Panc1 (cell line): ENCODE results near the gene CNIH2.
"Not testable (repeated sequence)": the region's sequence is repeated elsewhere in the genome, so short reads cannot be mapped to it uniquely, and the experiment has no call there.

Source experiments
- POLR2AphosphoS5 ChIP-seq: IDR thresholded peaks from 2 replicates; pipeline ENCODE4 v1.6.1; 2012; ENCODE audit warnings: mild to moderate bottlenecking, low read depth, low read length, moderate library complexity
- SIN3A ChIP-seq: IDR thresholded peaks from 2 replicates; pipeline ENCODE4 v1.6.1; 2012; ENCODE audit warnings: low read depth, mild to moderate bottlenecking, low read length, moderate library complexity, borderline replicate concordance; ENCODE audit not compliant: insufficient read depth
- TF ChIP-seq, protein P1 (sequence below): fragments of 450-650 bp; IDR thresholded peaks from 2 replicates; pipeline ENCODE4 v1.5.1; 2017; ENCODE audit warnings: mild to moderate bottlenecking
- TF ChIP-seq, protein P2 (sequence below), 2 experiments: IDR thresholded peaks; 2 replicates each; pipeline ENCODE4 v1.6.1; 2011 to 2012; ENCODE audit warnings: low read depth in 2 of 2, control low read depth in 1 of 2, low read length in 1 of 2, mild to moderate bottlenecking in 1 of 2, moderate library complexity in 1 of 2; ENCODE audit not compliant: insufficient read depth in 1 of 2

DNA sequence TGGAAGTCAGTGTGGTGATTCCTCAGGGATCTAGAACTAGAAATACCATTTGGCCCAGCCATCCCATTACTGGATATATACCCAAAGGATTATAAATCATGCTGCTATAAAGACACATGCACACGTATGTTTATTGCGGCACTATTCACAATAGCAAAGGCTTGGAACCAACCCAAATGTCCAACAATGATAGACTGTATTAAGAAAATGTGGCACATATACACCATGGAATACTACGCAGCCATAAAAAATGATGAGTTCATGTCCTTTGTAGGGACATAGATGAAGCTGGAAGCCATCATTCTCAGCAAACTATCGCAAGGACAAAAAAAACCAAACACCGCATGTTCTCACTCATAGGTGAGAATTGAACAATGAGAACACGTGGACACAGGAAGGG is 42.8 kb downstream of the CNIH2 start:
- TF ChIP-seq, protein P1, sequence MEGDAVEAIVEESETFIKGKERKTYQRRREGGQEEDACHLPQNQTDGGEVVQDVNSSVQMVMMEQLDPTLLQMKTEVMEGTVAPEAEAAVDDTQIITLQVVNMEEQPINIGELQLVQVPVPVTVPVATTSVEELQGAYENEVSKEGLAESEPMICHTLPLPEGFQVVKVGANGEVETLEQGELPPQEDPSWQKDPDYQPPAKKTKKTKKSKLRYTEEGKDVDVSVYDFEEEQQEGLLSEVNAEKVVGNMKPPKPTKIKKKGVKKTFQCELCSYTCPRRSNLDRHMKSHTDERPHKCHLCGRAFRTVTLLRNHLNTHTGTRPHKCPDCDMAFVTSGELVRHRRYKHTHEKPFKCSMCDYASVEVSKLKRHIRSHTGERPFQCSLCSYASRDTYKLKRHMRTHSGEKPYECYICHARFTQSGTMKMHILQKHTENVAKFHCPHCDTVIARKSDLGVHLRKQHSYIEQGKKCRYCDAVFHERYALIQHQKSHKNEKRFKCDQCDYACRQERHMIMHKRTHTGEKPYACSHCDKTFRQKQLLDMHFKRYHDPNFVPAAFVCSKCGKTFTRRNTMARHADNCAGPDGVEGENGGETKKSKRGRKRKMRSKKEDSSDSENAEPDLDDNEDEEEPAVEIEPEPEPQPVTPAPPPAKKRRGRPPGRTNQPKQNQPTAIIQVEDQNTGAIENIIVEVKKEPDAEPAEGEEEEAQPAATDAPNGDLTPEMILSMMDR, result not testable (repeated sequence)
- TF ChIP-seq POLR2AphosphoS5, SIN3A: not testable (repeated sequence)
- TF ChIP-seq, protein P2, sequence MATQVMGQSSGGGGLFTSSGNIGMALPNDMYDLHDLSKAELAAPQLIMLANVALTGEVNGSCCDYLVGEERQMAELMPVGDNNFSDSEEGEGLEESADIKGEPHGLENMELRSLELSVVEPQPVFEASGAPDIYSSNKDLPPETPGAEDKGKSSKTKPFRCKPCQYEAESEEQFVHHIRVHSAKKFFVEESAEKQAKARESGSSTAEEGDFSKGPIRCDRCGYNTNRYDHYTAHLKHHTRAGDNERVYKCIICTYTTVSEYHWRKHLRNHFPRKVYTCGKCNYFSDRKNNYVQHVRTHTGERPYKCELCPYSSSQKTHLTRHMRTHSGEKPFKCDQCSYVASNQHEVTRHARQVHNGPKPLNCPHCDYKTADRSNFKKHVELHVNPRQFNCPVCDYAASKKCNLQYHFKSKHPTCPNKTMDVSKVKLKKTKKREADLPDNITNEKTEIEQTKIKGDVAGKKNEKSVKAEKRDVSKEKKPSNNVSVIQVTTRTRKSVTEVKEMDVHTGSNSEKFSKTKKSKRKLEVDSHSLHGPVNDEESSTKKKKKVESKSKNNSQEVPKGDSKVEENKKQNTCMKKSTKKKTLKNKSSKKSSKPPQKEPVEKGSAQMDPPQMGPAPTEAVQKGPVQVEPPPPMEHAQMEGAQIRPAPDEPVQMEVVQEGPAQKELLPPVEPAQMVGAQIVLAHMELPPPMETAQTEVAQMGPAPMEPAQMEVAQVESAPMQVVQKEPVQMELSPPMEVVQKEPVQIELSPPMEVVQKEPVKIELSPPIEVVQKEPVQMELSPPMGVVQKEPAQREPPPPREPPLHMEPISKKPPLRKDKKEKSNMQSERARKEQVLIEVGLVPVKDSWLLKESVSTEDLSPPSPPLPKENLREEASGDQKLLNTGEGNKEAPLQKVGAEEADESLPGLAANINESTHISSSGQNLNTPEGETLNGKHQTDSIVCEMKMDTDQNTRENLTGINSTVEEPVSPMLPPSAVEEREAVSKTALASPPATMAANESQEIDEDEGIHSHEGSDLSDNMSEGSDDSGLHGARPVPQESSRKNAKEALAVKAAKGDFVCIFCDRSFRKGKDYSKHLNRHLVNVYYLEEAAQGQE (IDR thresholded peaks at IDR 0.05; ENCODE audit: insufficient read depth in 1 of 2, low read depth in 2 of 2, low read length in 1 of 2), result not testable (repeated sequence)
